HEK293T (cell line): ENCODE data around the gene TCF7L1.

Experiments used
- BHLHE40 ChIP-seq: fragments of 450-650 bp; IDR thresholded peaks from 2 replicates; pipeline ENCODE4 v1.6.1; 2016; ENCODE audit warnings: mild to moderate bottlenecking, moderate library complexity, borderline replicate concordance
- ELF4 ChIP-seq: fragments of 450-650 bp; IDR thresholded peaks from 2 replicates; pipeline ENCODE4 v1.6.1; 2017; ENCODE audit warnings: antibody characterized with exemption
- SP1 ChIP-seq: fragments of 450-650 bp; IDR thresholded peaks from 2 replicates; pipeline ENCODE4 v1.6.1; 2017
- SUZ12 ChIP-seq: fragments of 450-650 bp; IDR thresholded peaks from 2 replicates; pipeline ENCODE4 v1.6.1; 2016; ENCODE audit warnings: mild to moderate bottlenecking

GRCh38 chr2:85112906-85113625 is 20.1 kb upstream of the TCF7L1 start:
- TF ChIP-seq BHLHE40, result no peak
- no peak for TF ChIP-seq ELF4
- TF ChIP-seq SUZ12, result no peak
- TF ChIP-seq SP1, result no peak
